HG03108 (cell line): ENCODE measurements around the gene ZNF567.
"Not testable (repeated sequence)": the region's sequence is repeated elsewhere in the genome, so short reads cannot be mapped to it uniquely, and the experiment has no call there.

Experiments used
- ATAC-seq: cut with Tn5 transposase; IDR thresholded peaks from one replicate; pipeline ENCODE4 v1.9.1; 2021; ENCODE audit warnings: moderate library complexity; ENCODE audit not compliant: unreplicated experiment

Gene ZNF567

DNA sequence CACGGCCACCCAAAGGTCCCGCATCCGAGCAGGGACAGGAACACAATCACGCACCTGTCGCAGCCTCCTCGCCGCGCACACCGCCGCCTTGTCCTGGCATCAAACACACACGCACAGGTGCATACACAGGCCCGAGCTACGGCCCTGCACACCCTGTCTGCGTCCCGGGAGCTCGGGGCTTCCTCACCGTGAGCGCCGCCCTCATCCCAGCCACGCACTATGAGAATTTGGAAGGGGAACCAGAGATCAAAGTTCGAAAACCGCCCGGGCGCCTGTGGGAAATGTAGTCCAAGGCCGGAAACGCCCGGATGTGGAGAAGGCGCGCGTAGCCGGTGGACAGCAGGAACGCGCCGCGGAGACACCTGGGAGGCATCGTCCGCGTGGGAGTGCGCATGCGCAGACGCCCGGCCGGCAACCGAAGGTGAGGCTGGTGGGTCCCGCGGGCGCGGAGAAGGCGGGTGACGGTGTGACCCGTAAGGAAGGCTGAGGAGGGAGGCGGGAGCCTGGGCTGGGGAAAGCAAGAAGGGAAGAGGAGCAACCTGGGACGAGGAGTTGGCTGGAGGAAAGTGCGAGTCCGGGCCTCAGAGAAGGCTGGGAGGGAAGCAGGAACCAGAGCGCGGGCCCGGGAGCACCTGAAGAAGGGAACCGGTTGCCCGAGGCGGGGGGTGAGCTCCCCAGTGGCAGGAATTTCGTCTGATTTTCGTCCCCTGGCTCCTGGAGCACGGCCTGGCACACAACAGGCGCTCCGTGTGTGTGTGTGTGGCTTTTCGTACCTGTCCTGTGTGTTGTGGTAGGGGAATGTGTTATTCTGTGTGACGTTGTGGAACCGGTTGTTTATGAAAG, at the start of gene ZNF567:
Gene ZNF567, plus strand, starts transcription at position 399 of the 843 bp plus-strand sequence. CDS start 7,256 bp downstream, outside the sequence.
- peak; percentile 95 for ATAC-seq

DNA sequence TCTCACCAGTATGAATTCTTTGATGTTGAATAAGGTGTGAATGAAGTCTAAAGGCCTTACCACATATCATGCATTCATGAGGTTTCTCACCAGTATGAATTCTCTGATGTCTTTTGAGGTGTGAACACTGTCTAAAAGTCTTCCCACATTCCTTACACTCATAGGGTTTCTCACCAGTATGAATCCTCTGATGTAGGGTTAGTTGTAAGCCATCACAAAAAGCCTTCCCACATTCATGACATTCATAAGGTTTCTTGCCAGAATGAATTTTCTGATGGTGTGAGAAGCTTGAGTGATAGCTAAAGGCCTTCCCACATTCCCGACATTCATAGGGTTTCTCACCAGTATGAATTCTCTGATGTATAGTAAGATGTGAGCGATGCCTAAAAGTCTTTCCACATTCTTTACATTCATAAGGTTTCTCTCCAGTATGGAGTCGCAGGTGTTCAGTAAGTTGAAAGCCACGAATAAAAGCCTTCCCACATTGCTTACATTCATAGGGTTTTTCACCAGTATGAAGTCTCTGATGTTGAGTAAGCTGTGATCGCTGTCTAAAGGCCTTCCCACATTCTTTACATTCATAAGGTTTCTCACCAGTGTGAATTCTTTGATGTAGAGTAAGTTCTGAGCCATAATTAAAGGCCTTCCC, 48.4 kb upstream of the ZNF567 start:
- ATAC-seq = no peak

DNA sequence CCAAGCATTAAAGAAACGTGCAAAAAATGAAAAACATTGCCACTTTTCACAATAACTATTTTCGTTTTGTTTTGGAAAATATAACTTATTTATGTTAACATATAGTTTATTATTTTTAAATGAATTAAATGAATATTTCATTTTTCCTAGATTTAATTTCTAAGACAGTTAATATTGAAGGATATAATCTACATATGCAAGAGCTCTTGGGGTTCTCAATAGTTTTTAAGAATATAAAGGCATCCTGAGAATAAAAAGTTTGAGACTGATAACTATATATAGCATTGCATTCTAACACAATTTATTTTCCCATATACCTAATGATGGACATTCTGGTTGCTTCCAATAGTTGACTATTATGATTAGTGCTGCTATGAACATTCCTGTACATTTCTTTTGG, 40.7 kb upstream of the ZNF567 start:
- ATAC-seq = no peak

DNA sequence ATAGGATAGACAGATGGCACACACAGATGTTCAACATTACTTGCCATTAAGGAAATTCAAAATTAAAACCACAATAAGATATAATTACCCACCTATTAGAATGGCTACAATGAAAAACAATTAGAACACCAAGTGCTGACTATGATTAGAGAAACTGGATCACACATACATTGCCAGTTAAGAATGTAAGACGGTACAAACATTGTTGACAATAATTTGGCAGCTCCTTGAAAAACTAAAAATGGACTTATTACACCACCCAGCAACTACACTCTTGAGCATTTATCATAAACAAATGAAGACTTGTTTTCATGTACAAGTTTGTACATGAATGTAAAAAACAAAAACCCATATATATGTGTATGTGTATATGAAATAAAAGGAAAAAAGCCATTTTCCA, 34.5 kb upstream of the ZNF567 start:
- ATAC-seq = no peak

DNA sequence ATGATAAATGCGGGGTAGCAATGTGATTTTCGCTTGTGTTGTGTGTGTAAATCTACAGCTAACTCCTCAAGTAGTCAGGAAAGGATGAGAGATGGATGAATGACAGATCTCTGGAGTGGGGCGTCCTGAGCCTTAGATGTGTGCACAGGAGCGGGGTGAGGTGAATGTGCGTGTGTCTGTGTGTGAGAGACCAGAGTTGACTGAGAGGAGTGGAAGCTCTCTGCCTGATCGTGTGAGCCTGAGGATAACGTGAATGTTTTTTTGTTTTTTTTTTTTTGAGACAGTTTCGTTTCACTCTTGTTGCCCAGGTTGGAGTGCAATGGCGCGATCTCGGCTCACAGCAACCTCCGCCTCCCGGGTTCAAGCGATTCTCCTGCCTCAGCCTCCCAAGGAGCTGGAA, 21.6 kb upstream of the ZNF567 start:
- ATAC-seq = no peak

DNA sequence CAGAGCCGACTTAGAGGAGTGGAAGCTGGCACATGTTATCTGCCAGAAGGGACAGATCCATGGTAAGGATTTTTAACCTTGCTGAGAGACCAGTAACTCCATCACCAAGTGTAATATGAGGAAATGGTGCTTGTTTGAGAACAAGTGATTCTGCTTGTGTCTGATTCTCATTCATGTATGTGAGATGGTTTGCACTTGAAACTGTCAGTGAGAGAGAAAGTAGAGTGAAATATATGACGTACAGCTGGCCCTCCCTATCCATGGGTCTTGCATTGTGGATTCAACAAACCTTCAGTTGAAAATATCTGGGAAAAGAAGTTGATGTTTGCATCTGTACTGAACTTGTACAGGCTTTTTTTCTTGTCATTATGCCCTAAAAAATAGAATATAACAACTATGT, 18.8 kb upstream of the ZNF567 start:
- no peak for ATAC-seq

DNA sequence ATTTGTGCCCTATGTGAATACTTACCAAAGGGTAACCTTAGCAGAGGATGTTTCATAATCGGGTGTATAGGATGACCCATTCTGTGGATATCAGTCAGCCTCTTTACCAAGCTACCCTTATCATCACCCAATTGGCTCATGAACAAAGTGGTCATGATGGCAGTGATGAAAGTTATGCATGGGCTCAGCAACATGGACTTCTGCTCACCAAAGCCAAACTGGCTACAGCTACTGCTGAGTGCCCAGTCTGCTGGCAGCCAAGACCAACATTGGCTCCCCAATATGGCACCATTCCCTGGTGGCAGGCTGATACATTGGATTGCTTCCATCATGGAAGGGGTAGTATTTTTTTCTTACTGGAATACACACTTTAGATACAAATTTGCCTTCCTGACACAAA, 15.0 kb upstream of the ZNF567 start:
- ATAC-seq = no peak

DNA sequence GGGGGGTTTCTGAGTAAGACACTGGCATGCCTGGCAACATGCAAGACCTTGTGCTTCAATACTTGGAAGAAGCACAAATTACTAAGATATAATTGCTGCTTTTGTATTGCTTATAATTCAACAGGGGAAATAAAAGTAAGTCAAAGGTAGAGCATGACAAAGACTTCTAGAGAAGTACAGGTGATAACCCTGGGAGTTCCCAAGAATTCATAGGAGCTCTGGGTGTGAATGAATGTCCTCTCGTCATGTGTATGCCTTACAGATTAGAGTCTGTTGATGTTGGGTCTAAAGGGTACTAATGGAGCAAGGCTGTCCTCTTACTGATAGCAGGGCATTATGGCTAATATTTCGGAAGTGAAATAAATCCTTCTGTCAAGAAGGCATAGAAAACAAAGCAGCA, 13.2 kb upstream of the ZNF567 start:
- no peak for ATAC-seq

DNA sequence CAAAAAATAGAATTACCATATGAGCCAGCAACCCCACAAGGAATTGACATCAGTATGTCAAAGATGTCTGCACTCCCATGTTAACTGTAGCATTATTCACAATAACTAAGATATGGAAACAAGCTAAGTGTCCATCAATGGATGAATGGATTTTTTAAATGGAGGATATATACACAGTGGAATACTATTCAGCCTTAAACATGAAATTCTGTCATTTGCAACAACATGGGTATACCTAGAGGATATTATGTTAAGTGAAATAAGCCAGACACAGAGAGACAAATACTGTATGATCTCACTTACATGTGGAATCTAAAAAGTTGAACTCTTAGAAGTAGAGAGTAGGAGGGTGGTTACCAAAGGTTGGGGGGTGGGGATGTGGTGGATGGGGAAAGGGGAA, 8.0 kb upstream of the ZNF567 start:
- ATAC-seq = no peak

DNA sequence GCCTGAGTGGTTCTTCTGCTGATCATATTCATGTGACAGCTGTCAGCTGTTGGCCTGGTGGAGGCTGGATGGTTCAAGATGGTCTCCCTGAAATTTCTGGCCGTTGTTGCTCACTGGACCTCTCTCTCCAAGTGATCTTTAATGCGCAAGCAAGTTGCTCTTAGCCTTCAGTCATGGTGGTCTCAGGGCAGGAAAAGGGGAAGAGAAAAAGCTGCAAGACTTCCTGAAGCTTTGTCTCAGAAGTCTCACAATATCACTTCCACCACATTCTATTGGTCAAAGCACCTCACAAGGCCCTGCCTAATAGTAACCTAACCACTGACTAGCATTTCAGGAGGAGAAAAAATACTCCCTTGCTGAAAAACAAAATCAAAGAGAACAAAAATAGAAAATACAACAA, 1.6 kb upstream of the ZNF567 start:
- no peak for ATAC-seq

DNA sequence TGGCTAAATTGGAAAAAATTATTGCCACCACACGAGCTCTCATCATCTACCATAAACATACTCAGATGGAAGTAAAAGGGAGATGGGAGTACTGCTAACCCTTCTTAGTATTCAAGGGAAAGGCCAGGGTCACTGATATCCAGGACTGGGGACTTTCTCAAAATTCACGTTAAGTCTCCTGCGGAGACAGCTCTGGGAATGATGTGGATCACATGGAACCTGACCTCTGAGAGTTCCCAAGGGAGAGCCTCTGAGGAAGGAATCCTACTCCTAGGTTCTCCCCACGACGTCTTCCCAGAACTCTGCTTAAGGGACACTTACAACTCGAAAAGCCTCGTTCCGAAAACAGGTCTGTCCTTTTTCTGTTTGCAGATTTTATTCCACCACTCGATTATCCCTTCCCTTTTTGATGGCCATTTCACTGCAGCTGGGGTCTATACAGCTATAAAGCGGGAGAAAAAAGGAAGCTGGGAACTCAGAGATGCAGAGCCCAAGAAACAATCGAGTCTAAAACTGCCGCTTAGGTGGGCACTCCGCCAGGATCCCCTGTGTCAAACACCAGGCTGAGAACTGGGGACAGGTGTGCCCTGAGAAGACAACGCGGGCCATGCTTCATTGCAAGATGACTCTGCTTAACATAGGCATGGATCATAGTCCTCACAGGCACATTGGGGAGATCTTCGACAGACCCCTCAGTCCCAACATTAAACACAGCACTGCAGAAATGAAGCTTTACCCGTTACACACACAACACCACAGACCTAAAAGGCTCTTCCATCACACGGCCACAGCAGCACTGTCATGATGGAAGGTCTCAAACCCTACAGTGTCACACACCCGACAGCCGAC, 823 bp upstream of the ZNF567 start:
- ATAC-seq = no peak

DNA sequence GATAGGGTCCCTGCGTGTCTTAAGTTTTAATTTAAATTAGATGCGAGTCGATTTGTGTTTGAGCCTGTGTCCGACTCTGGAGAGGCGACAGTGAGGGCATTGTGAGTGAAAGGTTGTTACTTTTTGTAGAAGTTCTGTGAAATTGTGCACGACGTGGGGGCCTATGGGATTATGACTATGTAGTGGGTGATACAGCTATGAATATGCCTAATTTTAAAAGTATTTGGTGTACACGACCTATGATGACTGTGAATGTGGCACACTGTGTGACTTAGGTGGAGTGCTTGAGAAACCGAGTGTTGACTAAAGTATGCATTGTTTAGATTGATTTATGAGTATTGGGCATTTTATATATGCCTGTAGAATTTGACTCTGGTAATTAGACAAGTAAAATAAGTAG, 646 bp downstream of the ZNF567 start:
- no peak for ATAC-seq

DNA sequence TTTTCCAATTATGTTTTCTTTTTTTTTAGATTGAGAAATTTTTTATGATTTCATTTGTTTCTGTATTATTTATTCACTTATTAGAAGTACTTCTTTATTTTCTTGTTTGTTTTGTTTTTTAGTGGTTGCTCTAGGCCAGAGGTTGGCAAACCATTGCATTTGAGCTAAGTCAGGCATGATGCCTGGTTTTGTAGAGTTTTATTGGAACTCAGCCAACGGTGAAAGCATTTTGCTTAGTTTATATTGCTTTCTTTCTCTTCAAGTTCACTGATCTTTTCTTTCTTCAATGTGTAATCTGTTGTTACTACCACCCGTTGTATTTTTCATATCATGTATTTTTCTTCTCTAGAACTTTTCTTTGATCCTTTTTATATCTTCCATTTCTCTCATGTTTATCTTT, 19.7 kb downstream of the ZNF567 start:
- ATAC-seq = no peak

DNA sequence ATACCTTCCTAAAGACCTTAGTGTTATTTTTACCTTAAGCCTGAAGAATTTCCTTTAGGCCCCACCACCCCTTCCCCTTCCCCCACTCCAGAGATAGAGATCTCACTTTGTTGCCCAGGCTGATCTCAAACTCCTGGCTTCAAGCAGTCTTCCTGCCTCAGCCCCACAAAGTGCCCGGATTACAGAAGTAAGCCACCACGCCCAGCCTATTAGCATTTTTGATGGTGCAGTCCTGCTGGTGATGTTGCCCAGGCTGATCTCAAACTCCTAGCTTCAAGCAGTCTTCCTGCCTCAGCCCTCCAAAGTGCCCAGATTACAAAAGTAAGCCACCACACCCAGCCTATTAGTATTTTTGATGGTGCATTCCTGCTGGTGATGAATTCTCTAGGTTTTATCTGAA, 22.0 kb downstream of the ZNF567 start:
- no peak for ATAC-seq

DNA sequence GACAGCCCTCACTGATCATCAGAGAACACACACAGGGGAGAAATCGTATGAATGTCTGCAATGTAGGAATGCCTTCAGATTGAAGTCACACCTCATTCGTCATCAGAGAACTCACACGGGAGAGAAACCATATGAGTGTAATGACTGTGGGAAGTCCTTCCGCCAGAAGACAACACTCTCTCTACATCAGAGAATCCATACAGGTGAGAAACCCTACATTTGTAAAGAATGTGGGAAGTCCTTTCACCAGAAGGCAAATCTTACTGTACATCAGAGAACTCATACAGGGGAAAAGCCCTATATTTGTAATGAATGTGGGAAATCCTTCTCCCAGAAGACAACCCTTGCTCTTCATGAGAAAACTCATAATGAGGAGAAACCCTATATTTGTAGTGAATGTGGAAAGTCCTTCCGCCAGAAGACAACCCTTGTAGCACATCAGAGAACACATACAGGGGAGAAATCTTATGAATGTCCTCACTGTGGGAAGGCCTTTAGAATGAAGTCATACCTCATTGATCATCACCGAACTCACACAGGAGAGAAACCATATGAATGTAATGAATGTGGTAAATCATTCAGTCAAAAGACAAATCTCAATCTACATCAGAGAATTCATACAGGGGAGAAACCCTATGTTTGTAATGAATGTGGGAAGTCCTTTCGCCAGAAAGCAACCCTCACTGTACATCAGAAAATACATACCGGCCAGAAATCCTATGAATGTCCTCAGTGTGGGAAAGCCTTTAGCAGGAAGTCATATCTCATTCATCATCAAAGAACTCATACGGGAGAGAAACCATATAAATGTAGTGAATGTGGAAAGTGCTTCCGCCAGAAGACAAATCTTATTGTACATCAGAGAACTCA, 32.5 kb downstream of the ZNF567 start:
- ATAC-seq = no peak

DNA sequence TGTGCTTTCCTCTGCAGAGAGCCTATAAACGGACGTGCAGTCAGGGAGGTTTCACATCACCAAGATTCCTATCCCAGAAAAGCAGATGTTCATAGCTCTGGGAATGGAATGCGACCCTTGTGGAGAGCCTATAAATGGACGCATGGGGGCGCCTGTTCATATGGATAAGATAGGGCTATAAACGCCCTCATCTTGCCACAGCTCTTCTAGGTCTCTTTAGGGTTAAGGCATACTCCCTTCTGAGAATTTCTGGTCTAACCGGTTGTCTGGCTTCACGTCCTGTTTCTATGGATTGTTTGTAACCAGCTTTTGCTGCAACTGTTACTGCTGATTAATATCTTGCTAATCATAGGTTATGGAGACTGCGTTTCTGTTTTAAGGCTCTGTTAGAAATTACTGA, 48.8 kb downstream of the ZNF567 start:
- not testable (repeated sequence) for ATAC-seq

DNA sequence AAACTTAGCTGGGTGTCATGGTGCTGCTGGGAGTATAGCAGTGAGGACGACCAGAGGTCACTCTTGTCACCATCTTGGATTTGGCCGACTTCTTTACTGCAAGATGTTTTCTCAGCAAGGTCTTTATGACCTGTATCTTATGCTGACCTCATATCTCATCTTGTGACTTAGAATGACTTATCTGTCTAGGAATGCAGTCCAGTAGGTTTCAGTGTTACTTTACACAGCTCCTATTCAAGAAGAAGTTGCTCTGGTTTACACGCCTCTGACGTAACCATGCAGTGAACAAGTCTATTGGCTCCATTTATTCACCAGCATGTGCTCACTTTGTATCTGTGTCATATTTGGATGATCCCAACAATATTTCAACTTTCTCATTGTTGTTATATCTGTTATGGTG, 58.5 kb downstream of the ZNF567 start:
- ATAC-seq = no peak

DNA sequence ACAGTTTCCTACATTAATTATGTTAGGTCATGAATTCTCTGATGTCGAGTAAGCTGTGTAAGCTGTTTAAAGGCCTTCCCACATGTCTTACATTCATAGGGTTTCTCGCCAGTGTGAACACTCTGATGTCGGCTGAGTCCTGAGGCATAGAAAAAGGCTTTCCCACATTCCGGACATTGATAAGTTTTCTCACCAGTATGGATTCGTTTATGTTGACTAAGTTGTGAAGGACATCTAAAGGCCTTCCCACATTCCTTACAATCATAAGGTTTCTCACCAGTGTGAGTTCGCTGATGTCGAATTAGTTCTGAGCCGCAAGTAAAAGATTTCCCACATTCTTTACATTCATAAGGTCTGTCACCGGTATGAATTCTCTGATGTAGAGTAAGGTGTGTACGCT, 60.3 kb downstream of the ZNF567 start:
- ATAC-seq = no peak

DNA sequence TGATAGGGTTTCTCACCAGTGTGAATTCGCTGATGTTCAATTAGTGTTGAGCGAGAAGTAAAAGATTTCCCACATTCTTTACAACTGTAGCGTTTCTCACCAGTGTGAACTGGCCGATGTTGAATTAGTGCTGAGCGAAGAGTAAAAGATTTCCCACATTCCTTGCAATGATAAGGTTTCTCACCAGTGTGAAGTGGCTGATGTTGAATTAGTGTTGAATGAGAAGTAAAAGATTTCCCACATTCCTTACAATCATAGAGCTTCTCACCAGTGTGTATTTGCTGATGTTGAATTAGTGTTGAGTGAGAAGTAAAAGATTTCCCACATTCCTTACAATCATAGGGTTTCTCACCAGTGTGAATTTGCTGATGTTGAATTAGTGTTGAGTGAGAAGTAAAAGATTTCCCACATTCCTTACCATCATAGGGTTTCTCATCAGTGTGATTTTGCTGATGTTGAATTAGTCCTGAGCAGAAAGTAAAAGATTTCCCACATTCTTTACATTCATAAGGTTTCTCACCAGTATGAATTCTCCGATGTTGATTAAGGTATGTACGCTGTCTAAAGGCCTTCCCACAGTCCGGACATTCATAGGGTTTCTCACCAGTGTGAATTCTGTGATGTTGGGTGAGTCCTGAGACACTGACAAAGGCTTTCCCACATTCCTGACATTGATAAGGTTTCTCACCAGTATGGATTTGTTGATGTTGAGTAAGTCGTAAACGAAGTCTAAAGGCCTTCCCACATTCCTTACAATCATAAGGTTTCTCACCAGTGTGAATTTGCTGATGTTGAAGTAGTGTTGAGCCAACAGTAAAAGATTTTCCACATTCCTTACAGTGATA, 61.2 kb downstream of the ZNF567 start:
- no peak for ATAC-seq

DNA sequence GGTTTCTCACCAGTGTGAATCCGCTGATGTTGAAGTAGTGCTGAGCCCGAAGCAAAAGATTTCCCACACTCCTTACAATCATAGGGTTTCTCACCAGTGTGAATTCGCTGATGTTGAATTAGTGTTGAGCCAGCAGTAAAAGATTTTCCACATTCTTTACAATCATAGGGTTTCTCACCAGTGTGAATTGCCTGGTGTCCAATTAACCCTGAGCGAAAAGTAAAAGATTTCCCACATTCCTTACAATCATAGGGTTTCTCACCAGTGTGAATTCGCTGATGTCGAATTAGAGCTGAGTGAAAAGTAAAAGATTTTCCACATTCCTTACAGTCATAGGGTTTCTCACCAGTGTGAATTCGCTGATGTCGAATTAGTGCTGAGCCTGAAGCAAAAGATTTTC, 62.2 kb downstream of the ZNF567 start:
- not testable (repeated sequence) for ATAC-seq
